Measurements from ENCODE around the gene KIF26B. TPM values are rescaled to one million over a fixed set of nuclear protein-coding genes. Genes with fewer than 3 reads are reported as not detected.

The KIF26B gene
- total RNA-seq, 2 donors from 2014 or later: 0.78 to 4.6 TPM

GRCh38 chr1:245142171-245142798, 12.5 kb upstream of the KIF26B start:
- WGBS, 2 donors: 82 to 87% methylated on average over 12 to 17 of the region's 18 CpGs
- no peak overlapping the region for H3K27ac ChIP-seq
- H3K4me3 ChIP-seq: no peak overlapping the region
- H3K4me1 ChIP-seq: no peaks in the 10 kb centered on the region
- TF ChIP-seq CTCF (IDR thresholded peaks at IDR 0.05) (no peak), POLR2A (IDR thresholded peaks at IDR 0.05) (no peak)
- H3K36me3 ChIP-seq (replicated peaks in 1 of 2; ENCODE audit: insufficient read depth in 1 of 2, low read depth in 2 of 2): no peaks in the 10 kb centered on the region
- ATAC-seq (no peak), DNase-seq (no peak)
- no peaks in the 10 kb centered on the region for H3K9me3 ChIP-seq
- intact Hi-C loops (cut with DNase I): no loop called here
- H3K27me3 ChIP-seq: no peaks in the 10 kb centered on the region

GRCh38 chr1:245142976-245143375, 11.8 kb upstream of the KIF26B start:
- intact Hi-C loops (cut with DNase I): no loop called here
- ATAC-seq (no peak), DNase-seq (no peak)
- H3K4me1 ChIP-seq: no peaks in the 10 kb centered on the region
- H3K9me3 ChIP-seq: no peaks in the 10 kb centered on the region
- no peaks in the 10 kb centered on the region for H3K27me3 ChIP-seq
- WGBS, 2 donors: 68 to 74% methylated on average over 14 of the region's 14 CpGs
- no peak for TF ChIP-seq CTCF (IDR thresholded peaks at IDR 0.05)
- TF ChIP-seq POLR2A (IDR thresholded peaks at IDR 0.05): no peak
- H3K36me3 ChIP-seq (replicated peaks in 1 of 2; ENCODE audit: insufficient read depth in 1 of 2, low read depth in 2 of 2): no peaks in the 10 kb centered on the region
- no peak overlapping the region for H3K4me3 ChIP-seq
- H3K27ac ChIP-seq: no peak overlapping the region

GRCh38 chr1:245143849-245144248, 10.9 kb upstream of the KIF26B start:
- H3K27ac ChIP-seq: no peak overlapping the region
- no peak for TF ChIP-seq CTCF (IDR thresholded peaks at IDR 0.05)
- no peak for TF ChIP-seq POLR2A (IDR thresholded peaks at IDR 0.05)
- intact Hi-C loops (cut with DNase I): no loop called here
- no peaks in the 10 kb centered on the region for H3K27me3 ChIP-seq
- H3K4me3 ChIP-seq: no peak overlapping the region
- WGBS, 2 donors: 67 to 78% methylated on average over 8 of the region's 8 CpGs
- DNase-seq: no peak
- no peaks in the 10 kb centered on the region for H3K36me3 ChIP-seq (replicated peaks in 1 of 2; ENCODE audit: insufficient read depth in 1 of 2, low read depth in 2 of 2)
- no peak for ATAC-seq
- no peaks in the 10 kb centered on the region for H3K9me3 ChIP-seq
- no peaks in the 10 kb centered on the region for H3K4me1 ChIP-seq

- Histone ChIP-seq H3K9me3 (no peaks in the 10 kb centered on the region), H3K36me3 (replicated peaks in 1 of 2; ENCODE audit: insufficient read depth in 1 of 2, low read depth in 2 of 2) (no peaks in the 10 kb centered on the region), H3K27me3 (no peaks in the 10 kb centered on the region), H3K27ac (no peak overlapping the region), H3K4me1 (peaks cover 1% of the 10 kb centered on the region), H3K4me3 (no peak overlapping the region)
- no peak for ATAC-seq
- intact Hi-C loops (cut with DNase I): no loop called here
- 63 to 67% methylated on average over 3 of the region's 3 CpGs for WGBS, 2 donors
- DNase-seq: no peak
- TF ChIP-seq CTCF (IDR thresholded peaks at IDR 0.05) (no peak), POLR2A (IDR thresholded peaks at IDR 0.05) (no peak)
These were observed 6.7 kb upstream of the KIF26B start for GRCh38 chr1:245148069-245148468.

- Histone ChIP-seq H3K9me3 (no peaks in the 10 kb centered on the region), H3K27ac (no peak overlapping the region), H3K36me3 (replicated peaks in 1 of 2; ENCODE audit: insufficient read depth in 1 of 2, low read depth in 2 of 2) (no peaks in the 10 kb centered on the region), H3K4me1 (peaks cover 9% of the 10 kb centered on the region), H3K27me3 (no peaks in the 10 kb centered on the region), H3K4me3 (no peak overlapping the region)
- 78% methylated on average over 9 of the region's 9 CpGs for WGBS, 2 donors
- ATAC-seq: no peak
- intact Hi-C loops (cut with DNase I): no loop called here
- DNase-seq: no peak
- no peak for TF ChIP-seq POLR2A (IDR thresholded peaks at IDR 0.05)
- TF ChIP-seq CTCF (IDR thresholded peaks at IDR 0.05): no peak
These were observed 5.9 kb upstream of the KIF26B start for GRCh38 chr1:245148861-245149260.

Measured in body of pancreas (tissue), 4 donors.